Activated T-cell treated with anti-CD3 and anti-CD28 coated beads for 1 hour (primary cell): ENCODE results near the gene RAB7A.
A peak's percentile ranks its signal among the peaks of the same experiment; 100 is the strongest.

Experiments
- DNase-seq: peaks from one replicate; pipeline ENCODE4 v3.0.0-alpha.2; 2020; ENCODE audit warnings: low read depth

RAB7A gene

DNA sequence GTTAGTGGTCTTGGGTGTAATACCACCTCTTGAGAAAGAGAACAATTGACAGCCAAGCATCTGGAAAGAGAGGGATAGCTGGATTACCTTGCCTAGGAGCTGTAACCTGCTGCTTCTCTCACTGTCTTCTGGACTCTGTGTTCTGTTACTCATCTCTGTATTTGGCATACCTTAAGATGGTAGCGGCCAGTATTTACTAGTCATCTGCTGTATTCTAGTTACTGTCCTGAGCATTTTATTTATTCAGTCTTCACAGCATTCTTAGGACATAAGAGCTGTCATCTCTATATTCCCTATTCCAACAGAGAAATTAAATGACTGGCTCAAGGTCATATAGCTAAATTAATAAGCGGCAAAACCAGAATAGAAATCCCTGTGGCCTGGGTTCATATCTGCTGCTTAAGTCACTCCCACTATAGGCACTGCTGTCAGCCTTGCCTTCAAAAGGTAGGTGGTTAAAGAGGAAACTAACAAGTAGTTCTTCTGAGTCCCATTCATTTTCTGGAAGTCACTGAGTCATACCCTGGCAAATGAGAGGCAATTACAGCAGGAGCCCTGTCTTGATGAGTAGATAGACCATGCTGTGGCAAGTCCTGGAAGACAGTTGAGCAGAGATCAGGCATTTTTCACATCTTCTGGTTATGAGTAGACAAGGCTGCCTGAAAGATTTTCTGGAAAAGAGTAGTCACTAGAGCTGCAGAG is 68.2 kb downstream of the RAB7A start:
- no peak for DNase-seq

DNA sequence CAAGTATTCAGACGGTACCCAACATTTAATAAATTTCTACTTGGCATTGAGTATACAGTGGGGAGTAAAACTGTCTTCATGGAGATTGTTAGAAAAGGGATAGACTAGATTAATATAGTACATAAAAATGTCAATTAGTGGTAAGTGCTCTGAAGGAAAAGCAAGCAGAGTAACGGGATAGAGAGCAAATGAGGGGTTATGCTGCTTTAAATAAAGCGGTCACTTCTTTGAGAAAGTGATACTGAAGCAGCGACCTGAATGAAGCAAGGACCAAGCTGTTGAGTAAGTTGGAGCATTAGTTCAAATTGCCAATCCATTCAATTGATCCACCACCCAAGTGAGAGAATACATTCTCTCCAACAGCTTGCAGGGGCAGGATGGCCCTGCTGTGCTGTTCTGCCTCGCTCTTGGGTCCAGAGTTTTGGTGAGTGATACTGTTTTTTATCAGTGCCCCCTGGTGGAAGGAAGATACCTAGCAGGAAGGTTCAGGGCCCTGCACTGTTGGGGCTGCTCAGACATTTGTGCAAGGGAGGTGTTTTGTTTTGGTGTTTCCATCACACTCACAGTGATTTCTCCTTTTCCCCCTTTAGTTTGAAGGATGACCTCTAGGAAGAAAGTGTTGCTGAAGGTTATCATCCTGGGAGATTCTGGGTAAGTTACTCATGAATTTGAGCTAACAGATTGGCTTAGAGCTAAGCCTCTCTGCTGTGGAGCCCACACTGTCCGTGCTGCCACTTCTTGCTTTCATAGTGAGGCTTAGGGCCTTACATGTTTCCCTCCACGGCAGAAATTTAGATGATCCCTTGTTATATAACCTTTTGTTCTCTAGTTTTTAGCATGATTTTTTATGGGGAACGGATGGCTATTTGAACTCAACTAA is 69.0 kb downstream of the RAB7A start:
- peak; percentile 48 for DNase-seq

DNA sequence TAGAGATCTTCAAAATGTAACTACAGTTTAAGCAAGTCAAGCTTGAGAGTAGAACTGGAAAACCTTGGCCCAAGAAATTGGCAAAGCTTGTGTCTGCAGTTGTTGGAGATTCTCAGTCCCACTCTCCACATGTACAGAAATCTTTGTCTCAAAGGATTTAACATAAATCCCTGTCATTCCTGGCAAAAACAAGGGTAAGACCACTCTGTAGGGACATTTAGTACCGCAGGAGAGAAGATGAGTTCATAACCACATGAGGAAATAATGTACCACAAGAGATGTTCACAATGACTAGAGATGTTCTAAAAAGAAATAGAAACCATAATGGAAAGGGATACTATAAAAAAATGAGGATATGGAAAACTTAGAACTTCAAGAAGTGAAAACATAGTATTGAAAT is 73.7 kb downstream of the RAB7A start:
- DNase-seq = no peak

DNA sequence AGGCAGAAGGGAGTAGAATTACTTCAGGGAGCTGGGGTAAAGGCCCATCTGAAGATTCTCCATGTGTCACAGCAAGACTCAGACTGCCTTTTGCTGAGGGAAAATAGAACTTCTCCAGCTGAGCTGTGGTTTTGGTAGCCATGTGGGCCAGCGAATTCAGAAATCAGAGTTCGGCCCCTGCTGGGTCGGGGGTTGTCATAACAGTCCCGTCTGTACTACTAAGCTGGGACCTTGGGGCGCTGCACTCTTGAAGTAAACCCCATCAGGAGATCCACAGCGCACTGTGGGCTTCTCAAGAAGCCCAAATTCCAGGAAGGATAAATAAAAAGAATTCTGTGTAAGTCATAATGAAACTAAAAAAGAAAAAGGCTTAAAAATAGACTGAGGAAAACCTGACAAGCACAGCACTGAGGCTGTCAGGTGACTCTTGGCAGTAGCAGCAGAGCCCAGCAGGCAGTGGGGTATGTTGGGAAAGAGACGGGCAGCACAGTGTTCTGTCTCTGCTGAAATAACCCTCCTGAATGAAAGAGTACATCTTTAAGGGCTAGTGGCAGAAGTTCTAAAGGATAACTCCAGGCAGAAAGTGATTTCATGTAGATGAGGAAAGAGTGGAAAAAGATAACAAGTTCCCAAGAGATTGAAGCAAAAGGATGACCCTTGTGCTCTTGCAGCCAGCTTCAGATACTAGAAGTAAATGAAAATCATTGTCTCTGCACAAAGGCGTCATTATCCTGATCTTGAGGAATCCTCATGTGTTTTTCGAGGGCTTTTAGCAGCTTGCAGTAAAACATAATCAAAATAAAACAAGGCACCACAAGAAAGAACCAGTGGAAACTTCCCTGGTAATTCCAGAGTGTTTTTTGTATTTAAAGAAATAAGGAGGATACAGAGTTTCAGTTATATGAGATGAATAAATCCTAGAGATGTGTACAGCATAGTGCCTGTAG is 74.5 kb downstream of the RAB7A start:
- no peak for DNase-seq

DNA sequence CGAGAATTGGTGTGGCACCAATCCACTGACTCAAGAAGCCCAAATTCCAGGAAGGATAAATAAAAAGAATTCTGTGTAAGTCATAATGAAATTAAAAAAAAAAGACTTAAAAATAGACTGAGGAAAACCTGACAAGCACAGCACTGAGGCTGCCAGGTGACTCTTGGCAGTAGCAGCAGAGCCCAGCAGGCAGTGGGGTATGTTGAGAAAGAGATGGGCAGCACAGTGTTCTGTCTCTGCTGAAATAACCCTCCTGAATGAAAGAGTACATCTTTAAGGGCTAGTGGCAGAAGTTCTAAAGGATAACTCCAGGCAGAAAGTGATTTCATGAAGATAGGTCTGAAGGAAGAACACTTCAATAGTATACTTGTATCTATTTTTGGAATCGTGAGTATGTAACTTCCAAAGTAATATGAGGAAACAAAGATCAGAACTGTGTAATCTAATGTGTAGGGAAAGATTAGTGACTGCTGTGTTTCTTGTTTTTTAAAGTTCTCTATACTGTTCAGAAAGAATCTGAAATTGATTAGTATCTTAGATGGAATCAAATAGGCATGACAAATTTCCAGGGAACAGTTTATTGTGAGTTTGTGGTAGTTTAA is 75.9 kb downstream of the RAB7A start:
- DNase-seq = no peak

DNA sequence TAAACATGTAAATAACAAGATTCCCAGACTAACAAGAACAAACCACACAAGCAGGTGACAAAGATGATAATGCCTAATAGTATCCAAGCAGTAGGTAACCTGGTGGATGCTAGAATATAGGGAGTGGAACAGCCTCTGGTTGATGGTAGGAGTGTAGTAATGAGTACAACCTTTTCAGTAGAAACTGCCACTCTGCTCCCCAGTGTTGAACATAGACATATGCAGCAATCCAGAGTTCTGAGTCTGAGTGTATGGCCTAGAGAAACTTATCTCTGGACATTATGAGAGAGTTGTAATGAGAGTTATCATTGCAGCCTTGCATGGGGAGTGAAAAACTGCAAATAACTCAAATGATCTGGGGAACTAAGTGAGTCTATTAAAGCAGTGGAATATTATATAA is 77.3 kb downstream of the RAB7A start:
- DNase-seq = no peak

DNA sequence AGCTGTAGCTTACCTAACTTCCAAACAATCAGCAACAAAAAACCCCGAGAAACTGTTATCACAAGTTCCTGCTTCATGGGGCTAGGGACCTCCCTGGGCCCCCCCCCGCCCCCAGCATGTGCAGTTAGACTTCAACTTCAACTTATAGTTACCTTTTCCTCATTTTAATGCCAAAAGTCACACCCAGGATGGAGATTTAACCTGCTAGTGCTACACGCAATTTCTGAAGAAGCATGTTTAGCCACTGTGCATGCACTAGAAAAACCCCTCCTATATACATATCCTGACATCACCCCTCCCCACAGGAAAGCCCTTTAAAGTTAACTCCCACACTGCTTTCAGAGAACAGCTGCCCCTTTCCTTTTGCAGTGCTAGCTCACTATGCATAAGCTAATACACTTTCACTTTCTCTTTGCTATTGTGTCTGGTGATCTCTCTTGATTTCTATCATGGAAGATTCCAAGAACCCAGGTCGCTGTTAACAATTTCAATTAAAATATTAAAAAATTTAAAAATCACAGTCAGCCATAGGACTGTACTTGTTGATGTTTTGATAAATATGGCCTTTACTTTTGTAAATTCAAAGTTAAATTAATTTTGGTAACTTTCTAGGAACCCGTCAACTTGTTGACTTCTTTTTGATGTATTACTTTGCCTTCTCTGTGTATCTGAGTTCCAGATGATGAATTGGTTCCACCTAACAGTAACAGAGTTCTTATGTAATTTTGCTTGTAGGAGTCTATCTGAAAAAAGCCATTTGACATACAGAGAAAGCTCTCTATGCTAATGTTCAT is 78.2 kb downstream of the RAB7A start:
- DNase-seq = no peak

DNA sequence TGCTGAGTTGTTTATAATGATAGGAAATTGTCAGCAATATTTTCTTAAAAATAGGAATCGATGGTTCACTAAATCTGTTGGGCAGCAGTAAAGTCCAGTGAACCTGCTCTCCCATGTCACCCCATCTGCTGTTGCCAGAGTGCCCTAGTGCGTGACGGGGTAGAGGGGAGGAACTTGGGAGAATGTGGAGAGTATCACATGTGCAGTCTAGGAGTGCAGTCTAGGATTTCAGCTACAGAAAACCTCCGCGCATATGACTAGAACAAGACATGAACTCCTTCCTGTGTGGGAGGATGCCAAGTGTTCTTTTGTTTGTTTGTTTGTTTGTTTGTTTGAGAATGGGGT is 78.8 kb downstream of the RAB7A start:
- no peak for DNase-seq

DNA sequence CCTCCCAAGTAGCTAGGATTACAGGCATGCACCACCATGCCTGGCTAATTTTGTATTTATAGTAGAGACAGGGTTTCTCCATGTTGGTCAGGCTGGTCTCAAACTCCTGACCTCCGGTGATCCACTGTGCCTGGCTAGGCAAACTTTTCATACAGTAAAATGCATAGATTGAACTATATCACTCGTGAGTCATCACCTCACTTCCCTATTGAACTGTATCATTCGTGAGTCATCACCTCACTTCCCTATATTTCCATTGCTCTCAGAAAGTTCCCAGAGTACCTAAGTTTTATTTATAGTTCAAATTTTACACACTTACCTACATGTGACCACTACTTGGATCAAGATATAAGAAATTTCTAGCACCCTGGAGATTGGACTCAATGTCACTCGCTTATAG is 79.8 kb downstream of the RAB7A start:
- no peak for DNase-seq

DNA sequence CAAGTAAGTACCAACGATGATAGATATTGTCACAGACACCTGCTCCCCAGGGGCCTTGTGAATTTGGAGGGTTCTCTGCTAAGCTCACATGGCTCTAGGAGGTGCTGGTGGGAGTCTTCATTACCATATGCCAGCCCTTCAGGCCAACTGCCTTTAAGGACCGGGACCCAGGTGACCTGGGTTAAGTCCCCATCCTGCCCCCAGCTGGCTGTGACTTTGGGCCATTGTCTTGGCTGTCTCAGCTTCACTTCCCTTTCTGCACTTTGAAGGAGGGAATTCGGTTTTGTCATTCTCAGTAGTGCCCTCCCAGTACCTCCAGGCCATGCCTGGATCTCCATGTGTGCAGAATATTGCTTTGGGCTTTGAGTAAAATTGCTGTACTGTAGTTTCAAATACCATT is 80.6 kb downstream of the RAB7A start:
- no peak for DNase-seq

DNA sequence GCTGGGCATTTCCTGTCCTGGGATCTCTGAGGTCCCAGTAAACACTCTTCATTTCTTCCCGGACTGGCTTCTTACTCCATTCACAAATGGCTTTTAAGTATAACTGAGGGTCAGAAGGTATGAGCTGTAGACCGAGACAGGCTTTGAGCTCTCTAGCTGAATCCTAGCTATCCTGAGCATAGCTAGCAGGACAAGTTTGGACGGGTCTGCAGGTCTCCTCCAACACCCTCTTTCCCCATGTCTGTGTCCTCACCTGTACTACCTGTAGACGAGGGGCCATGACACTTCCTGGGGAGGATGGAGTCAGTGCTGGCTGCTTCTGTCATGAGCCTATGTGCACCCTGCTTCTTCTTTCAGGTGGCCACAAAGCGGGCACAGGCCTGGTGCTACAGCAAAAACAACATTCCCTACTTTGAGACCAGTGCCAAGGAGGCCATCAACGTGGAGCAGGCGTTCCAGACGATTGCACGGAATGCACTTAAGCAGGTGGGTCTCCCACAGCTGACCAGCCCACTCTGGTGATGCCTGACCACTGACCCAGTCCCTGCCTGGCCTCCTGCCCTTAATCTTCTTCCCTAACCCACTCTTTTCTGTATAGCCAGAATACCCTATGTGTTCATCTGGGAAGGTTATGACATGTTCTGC is 81.3 kb downstream of the RAB7A start:
- DNase-seq = no peak

DNA sequence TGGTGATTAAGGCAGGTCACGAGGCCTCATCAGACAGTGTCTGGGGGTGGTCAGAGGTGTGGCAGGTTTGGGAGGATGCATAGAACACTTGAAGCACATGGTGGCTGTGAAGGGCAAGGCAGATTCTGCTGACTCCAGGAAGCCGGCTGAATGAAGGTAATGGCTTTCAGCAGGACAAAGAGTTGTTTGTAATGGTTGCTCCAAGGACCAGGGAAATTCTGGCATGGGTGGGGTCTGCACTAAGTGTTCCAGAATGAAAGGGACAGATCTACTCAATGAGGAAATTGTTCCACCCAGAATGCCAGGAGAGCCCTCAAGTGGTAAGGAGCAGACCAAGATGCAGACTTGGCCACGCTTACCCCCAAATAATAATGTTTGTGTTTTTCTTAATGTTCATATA is 82.7 kb downstream of the RAB7A start:
- no peak for DNase-seq

DNA sequence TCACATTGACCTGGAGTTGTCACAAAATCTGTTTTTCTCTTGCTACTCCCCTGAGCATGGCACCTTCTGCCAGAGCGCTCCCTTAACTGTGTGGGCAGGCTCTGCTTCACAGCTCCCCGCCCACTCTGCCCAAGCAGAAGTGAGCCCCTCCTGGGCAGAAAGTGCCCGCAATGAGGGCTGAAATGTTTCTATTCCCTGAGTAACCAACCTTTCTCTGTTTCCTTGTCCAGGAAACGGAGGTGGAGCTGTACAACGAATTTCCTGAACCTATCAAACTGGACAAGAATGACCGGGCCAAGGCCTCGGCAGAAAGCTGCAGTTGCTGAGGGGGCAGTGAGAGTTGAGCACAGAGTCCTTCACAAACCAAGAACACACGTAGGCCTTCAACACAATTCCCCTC is 87.1 kb downstream of the RAB7A start:
- DNase-seq = no peak

DNA sequence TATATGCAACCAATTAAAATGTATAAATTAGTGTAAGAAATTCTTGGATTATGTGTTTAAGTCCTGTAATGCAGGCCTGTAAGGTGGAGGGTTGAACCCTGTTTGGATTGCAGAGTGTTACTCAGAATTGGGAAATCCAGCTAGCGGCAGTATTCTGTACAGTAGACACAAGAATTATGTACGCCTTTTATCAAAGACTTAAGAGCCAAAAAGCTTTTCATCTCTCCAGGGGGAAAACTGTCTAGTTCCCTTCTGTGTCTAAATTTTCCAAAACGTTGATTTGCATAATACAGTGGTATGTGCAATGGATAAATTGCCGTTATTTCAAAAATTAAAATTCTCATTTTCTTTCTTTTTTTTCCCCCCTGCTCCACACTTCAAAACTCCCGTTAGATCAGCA is 88.1 kb downstream of the RAB7A start:
- DNase-seq = no peak

DNA sequence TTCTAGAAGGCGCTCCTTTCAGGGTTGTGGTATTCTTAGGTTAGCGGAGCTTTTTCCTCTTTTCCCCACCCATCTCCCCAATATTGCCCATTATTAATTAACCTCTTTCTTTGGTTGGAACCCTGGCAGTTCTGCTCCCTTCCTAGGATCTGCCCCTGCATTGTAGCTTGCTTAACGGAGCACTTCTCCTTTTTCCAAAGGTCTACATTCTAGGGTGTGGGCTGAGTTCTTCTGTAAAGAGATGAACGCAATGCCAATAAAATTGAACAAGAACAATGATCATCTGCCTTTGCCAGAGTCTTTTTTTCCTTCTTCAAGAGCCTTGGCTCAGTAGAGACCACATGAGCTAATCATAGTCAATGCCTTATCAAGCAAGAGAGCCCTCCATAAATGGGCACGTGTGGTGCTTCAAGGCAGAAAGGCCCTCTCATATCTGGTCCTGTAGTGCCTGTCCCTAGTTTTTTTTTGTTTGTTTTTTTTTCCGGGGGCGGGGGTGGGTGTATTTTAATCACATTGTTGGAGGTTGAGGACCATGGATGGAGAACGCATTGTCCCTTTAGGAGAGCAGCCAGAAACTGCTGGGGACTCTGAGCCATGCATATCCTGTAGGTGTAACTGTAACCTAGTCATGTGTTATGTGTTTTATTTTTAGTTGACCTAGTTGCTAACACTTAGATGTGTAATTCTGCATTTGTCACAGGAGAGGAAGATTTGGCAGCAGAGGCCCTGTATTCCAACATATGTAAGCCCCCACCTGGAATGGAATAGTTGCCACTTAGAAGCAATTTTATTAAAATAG is 88.7 kb downstream of the RAB7A start:
- no peak for DNase-seq

DNA sequence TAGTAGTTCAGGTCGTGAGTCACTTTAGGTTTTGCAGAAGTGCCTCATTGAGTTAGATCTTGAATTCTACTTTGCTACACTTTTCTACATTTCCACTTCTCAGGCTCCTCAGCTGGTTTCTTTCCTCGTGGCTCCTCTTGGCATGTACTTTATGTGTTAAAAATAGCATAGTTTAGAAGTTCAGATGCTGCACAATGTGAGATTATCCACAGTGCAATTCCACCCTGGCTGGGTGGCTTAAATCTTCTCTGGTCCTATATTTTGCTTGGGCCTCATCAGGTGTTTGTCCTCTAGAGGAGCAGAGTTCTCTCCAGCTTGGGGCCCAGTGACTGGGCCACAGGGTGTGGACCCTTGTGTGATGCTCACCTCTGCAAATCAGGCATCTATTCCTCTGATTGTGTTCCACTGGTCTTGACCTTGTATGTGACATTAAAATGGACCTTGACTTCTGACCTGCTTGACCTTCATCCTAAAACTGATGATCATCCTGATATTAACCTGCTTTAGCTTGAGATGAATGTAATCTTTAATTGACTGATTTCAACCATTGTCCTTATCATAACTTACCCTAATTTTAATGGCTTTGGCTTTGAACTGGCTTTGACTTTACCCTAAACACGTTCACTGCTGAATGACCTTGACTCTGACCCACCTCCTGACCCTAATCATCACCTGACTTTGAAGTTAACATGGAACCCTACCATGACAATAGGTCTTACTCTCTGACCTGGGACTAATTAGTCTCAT is 89.5 kb downstream of the RAB7A start:
- DNase-seq = no peak

DNA sequence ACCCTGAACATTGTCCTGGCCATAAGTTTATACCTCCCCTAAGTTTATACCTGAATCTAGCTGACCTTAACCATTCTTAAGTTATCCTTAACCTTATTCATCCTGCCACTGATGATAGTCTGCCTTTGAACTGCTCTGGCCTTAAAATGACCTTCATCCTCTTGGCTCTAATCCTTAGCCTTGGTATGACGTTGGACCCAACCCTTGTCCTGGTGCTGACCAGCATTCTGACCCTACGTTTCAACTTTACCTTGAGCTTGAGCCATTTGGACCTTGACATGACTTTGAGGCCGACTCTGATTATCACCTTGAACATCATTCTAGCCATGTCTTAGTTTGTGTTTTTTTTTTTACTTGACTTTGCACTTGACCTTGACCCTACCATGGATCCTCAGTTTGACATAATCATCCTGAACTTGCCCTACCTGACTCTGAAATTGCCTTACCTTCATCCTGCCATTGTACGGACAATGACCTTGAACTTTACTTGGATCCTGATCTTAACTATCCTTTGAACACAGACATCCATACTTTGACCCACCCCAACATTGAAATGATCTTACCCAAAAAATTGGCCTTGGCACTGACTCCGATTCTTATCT is 92.3 kb downstream of the RAB7A start:
- no peak for DNase-seq

DNA sequence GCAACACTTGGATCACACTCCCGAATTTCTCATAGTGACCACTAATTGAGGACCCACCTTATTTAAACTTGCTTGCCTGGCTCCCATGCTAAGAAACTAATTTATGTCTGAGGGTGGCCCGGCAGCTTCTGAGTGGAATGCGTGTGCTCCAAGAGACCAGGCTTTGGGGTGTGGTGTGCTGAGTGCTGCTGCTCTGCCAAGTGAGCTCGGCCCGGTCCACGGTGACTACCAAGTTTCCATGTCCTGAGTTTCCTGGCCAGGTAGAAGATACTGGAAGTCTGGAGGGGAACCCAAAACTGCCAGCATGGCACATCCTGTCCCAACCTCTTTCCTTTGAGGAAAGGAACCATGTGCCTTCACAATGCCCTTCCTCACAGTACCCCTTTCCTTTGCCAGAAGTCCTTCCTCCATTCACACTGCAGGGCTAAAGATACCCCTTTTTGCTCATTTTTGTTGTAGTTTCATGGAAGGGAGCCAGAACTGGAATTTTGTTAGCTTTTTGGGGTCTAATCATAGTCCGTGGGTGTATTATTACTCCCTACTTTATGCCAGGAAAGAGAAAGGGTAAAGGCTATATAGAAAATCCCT is 94.4 kb downstream of the RAB7A start:
- DNase-seq = no peak
